CD14-positive monocyte (primary cell): ENCODE measurements around the gene KIDINS220. TPM values are rescaled to one million over a fixed set of nuclear protein-coding genes. Genes with fewer than 3 reads are reported as not detected.

Experiments used
- DNase-seq, 3 donors: peaks; one replicate each; pipeline ENCODE4 v3.0.0-alpha.2; 2011 to 2022
- H2AFZ ChIP-seq: 2 replicates; pipeline ENCODE4 v1.6.0; 2012; ENCODE audit warnings: mild to moderate bottlenecking, low read depth, low read length, inconsistent platforms; ENCODE audit not compliant: insufficient read depth, poor library complexity, severe bottlenecking
- H3K27ac ChIP-seq, 2 donors: 1 replicate in 1 of 2; 2 replicates in 1 of 2; pipeline ENCODE4 v1.5.1; 2012 to 2013; ENCODE audit warnings: low read length in 2 of 2, control low read depth in 1 of 2, inconsistent platforms in 1 of 2, low read depth in 1 of 2, mild to moderate bottlenecking in 1 of 2
- H3K27me3 ChIP-seq, 2 donors: one replicate each; pipeline versions ENCODE4 v1.6.0 to v1.6.1; 2011 to 2013; ENCODE audit warnings: low read length in 2 of 2; ENCODE audit not compliant: control insufficient read depth in 2 of 2, insufficient read depth in 2 of 2
- H3K36me3 ChIP-seq, 2 donors: replicated peaks in 1 of 2; 1 replicate in 1 of 2; 2 replicates in 1 of 2; pipeline versions ENCODE4 v1.5.1 to v1.6.1; 2012 to 2013; ENCODE audit warnings: low read length in 2 of 2, control low read depth in 1 of 2, inconsistent platforms in 1 of 2, mild to moderate bottlenecking in 1 of 2; ENCODE audit not compliant: insufficient read depth in 2 of 2, control insufficient read depth in 1 of 2
- H3K4me1 ChIP-seq, 2 donors: 1 replicate in 1 of 2; 2 replicates in 1 of 2; pipeline versions ENCODE4 v1.5.1 to v1.6.1; 2012 to 2013; ENCODE audit warnings: low read length in 2 of 2, control low read depth in 1 of 2, inconsistent platforms in 1 of 2, mild to moderate bottlenecking in 1 of 2, moderate library complexity in 1 of 2; ENCODE audit not compliant: insufficient read depth in 2 of 2, control insufficient read depth in 1 of 2
- H3K4me2 ChIP-seq: replicated peaks from 2 replicates; pipeline ENCODE3; 2012; ENCODE audit warnings: low read length, moderate library complexity, mild to moderate bottlenecking; ENCODE audit not compliant: poor library complexity, severe bottlenecking; ENCODE audit errors: extremely low read depth
- H3K4me3 ChIP-seq, 3 experiments: fragments of 200-600 bp in 1 of 3; sonication (generic) in 1 of 3; replicated peaks in 1 of 3; 1 replicate in 2 of 3; 2 replicates in 1 of 3; pipeline ENCODE4 v1.5.1; 2011 to 2013; ENCODE audit warnings: low read length in 3 of 3, mild to moderate bottlenecking in 3 of 3, control low read depth in 2 of 3, low read depth in 2 of 3, inconsistent platforms in 1 of 3, moderate library complexity in 1 of 3
- H3K79me2 ChIP-seq: 2 replicates; pipeline ENCODE4 v1.6.0; 2012; ENCODE audit warnings: mild to moderate bottlenecking, control low read depth, inconsistent platforms, low read length, moderate library complexity; ENCODE audit not compliant: insufficient read depth
- H3K9ac ChIP-seq: 2 replicates; pipeline ENCODE4 v1.6.0; 2017; ENCODE audit warnings: low read length, mild to moderate bottlenecking; ENCODE audit not compliant: insufficient read depth, poor library complexity, severe bottlenecking
- H3K9me3 ChIP-seq, 2 donors: replicated peaks in 1 of 2; 1 replicate in 1 of 2; 2 replicates in 1 of 2; pipeline versions ENCODE4 v1.5.1 to v1.6.1; 2012 to 2013; ENCODE audit warnings: low read length in 2 of 2, control low read depth in 1 of 2; ENCODE audit not compliant: control insufficient read depth in 1 of 2, insufficient read depth in 1 of 2
- H4K20me1 ChIP-seq: 2 replicates; pipeline ENCODE4 v1.6.0; 2012; ENCODE audit warnings: mild to moderate bottlenecking, low read length, control low read depth, moderate library complexity; ENCODE audit not compliant: insufficient read depth
- H3K27ac Mint-ChIP-seq, 7 donors: one replicate each; pipeline ENCODE4 v1.8.0; 2020; ENCODE audit warnings: mild to moderate bottlenecking in 7 of 7, mixed read lengths in 7 of 7, moderate library complexity in 6 of 7, inconsistent platforms in 2 of 7
- H3K27me3 Mint-ChIP-seq, 3 donors: one replicate each; pipeline ENCODE4 v1.8.0; 2021 to 2022; ENCODE audit warnings: low read depth in 3 of 3, mild to moderate bottlenecking in 3 of 3, mixed read lengths in 3 of 3, moderate library complexity in 3 of 3, inconsistent platforms in 1 of 3
- H3K36me3 Mint-ChIP-seq, 2 donors: one replicate each; pipeline ENCODE4 v1.8.0; 2020; ENCODE audit warnings: mixed read lengths in 2 of 2, inconsistent platforms in 1 of 2, mild to moderate bottlenecking in 1 of 2
- H3K4me1 Mint-ChIP-seq: one replicate; pipeline ENCODE4 v1.8.0; 2020; ENCODE audit warnings: mild to moderate bottlenecking, mixed read lengths
- H3K4me3 Mint-ChIP-seq, 2 donors: one replicate each; pipeline ENCODE4 v1.8.0; 2020; ENCODE audit warnings: mild to moderate bottlenecking in 2 of 2, mixed read lengths in 2 of 2, moderate library complexity in 1 of 2
- H3K9me3 Mint-ChIP-seq, 7 donors: one replicate each; pipeline ENCODE4 v1.8.0; 2020 to 2022; ENCODE audit warnings: mixed read lengths in 7 of 7, mild to moderate bottlenecking in 6 of 7, moderate library complexity in 6 of 7, inconsistent platforms in 2 of 7
- CTCF ChIP-seq: fragments of 200-600 bp; IDR thresholded peaks from one replicate; pipeline ENCODE4 v1.8.0; 2022; ENCODE audit warnings: antibody characterized with exemption, mild to moderate bottlenecking
- WGBS: methylation state at CpG from one replicate; pipeline ENCODE4 v1.1.5; 2013; ENCODE audit warnings: missing lambda C conversion rate; ENCODE audit not compliant: insufficient coverage; 5-methylcytosine and 5-hydroxymethylcytosine counted together
- intact Hi-C, 2 donors: fragments of 100-400 bp; cut with micrococcal nuclease; formaldehyde crosslinking; loops; one replicate each; pipeline versions ENCODE4 v1.15.0 to v1.15.1; 2023
- polyA plus RNA-seq, 3 donors: library from polyadenylated mRNA; depleted of rRNA in 1 of 3; unstranded in 2 of 3; stranded (reverse) in 1 of 3; fragments of 300-500 nt in 2 of 3; fragments of >200 nt in 1 of 3; fragmentation: Illumina TruSeq in 2 of 3; gene quantifications; 1 replicate in 2 of 3; 2 replicates in 1 of 3; pipeline ENCODE4 v1.2.3, GENCODE V29; 2012 to 2021

The KIDINS220 gene
- polyA plus RNA-seq, 3 donors: 12.1 to 26.7 (median 26.3) TPM

GRCh38 chr2:8806885-8807704 is 30.3 kb downstream of the KIDINS220 start:
- no peak overlapping the region for H3K4me3 ChIP-seq
- TF ChIP-seq CTCF: no peak
- no peaks in the 10 kb centered on the region for H3K4me1 ChIP-seq
- Mint-ChIP-seq H3K4me3 (no peak overlapping the region), H3K36me3 (peaks cover 84 to 91% of the 10 kb centered on the region in 2 donors), H3K27me3 (no peaks in the 10 kb centered on the region), H3K27ac (peak overlapping the region in 2 of 7 donors; percentile 24 to 39), H3K9me3 (no peaks in the 10 kb centered on the region), H3K4me1 (peaks cover 2% of the 10 kb centered on the region)
- intact Hi-C loops: no loop called here
- peaks cover 80 to 98% of the 10 kb centered on the region in 2 donors for H3K36me3 ChIP-seq
- H2AFZ ChIP-seq: no peak overlapping the region
- H3K9ac ChIP-seq: no peak overlapping the region
- H4K20me1 ChIP-seq: peaks cover 13% of the 10 kb centered on the region
- H3K4me2 ChIP-seq: no peak overlapping the region
- H3K9me3 ChIP-seq: no peaks in the 10 kb centered on the region
- 100% methylated on average over 3 of the region's 6 CpGs for WGBS
- H3K27ac ChIP-seq: no peak overlapping the region
- H3K27me3 ChIP-seq: no peaks in the 10 kb centered on the region
- DNase-seq: no peak
- H3K79me2 ChIP-seq: no peaks in the 10 kb centered on the region

GRCh38 chr2:8805278-8806210 is 31.9 kb downstream of the KIDINS220 start:
- Histone ChIP-seq H2AFZ (no peak overlapping the region), H3K27ac (no peak overlapping the region), H3K9ac (no peak overlapping the region), H3K79me2 (no peaks in the 10 kb centered on the region), H3K36me3 (peaks cover 76 to 98% of the 10 kb centered on the region in 2 donors), H3K27me3 (no peaks in the 10 kb centered on the region), H3K4me2 (no peak overlapping the region), H3K9me3 (no peaks in the 10 kb centered on the region), H3K4me3 (no peak overlapping the region), H4K20me1 (peaks cover 22% of the 10 kb centered on the region), H3K4me1 (no peaks in the 10 kb centered on the region)
- Mint-ChIP-seq H3K4me1 (peaks cover 2% of the 10 kb centered on the region), H3K9me3 (no peaks in the 10 kb centered on the region), H3K27me3 (no peaks in the 10 kb centered on the region), H3K4me3 (no peak overlapping the region), H3K27ac (no peak overlapping the region), H3K36me3 (peaks cover 83 to 91% of the 10 kb centered on the region in 2 donors)
- DNase-seq: no peak
- TF ChIP-seq CTCF: no peak
- 100% methylated on average over 3 of the region's 6 CpGs for WGBS
- intact Hi-C loops: no loop called here
